ENCODE data around the gene TMEM269. TPM values are rescaled to one million over a fixed set of nuclear protein-coding genes. Genes with fewer than 3 reads are reported as not detected.
A peak's percentile ranks its signal among the peaks of the same experiment; 100 is the strongest.

The TMEM269 gene
- total RNA-seq, 1 donor, result 1.0 TPM

DNA sequence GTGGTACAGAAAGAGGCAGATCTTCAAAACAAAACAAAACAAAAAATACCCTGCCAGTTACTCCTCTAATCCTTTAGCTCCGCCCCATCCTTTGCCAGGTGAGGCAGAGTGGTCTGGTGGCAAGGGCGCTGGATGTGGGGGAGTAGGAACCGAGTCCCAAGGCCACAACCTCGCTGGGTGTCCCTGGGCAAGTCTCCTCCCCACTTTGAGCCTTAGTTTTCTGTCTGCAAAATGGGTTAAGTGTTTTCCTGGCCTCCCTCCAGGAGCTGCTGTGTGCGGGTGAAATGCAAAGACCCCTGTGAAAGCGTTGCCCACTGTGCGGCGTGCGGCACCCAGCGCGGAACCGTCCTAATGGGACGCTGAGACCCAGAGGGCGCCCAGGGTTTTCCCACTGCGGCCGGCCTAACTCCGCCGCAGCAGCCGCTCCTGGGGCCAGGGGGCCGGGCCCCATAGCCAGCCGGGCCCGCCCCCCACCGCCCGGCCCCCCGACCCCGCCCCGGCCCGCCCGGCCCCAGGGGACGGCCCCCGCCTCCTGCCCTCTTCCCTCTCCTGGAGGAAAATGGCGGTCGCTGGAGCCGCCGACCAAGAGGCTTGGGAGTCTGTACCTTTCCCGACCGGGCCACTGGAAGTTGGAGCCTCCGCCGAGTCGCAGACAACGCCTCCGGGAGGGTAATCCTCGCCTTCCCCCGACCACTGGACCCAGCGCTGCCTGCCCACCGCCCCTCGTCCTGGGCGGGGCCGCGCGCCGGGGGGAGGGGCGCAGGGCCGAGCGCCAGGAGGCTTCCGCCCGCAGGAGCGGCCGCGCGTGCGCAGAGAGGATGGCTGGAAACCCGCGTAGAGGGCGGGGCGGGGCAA, 32.0 kb downstream of the TMEM269 start, which contains the start of the genes ERMAP and SVBP:
TSS of gene ERMAP (plus strand) at position 538 of the 855 bp plus-strand sequence. CDS start 13,327 bp downstream, outside the sequence.
TSS of gene SVBP (minus strand) at position 813 of the 855 bp plus-strand sequence. CDS start 853 bp downstream, outside the sequence.
- Histone ChIP-seq H3K9me3 (ENCODE audit: low read depth, low read length) (no peaks in the 10 kb centered on the region), H3K4me3 (ENCODE audit: low read length) (peak within 1 kb of the TSS; percentile 65), H3K4me1 (ENCODE audit: insufficient read depth, low read length) (peaks cover 19% of the 10 kb centered on the region), H3K27me3 (ENCODE audit: insufficient read depth, low read length) (no peaks in the 10 kb centered on the region)

DNA sequence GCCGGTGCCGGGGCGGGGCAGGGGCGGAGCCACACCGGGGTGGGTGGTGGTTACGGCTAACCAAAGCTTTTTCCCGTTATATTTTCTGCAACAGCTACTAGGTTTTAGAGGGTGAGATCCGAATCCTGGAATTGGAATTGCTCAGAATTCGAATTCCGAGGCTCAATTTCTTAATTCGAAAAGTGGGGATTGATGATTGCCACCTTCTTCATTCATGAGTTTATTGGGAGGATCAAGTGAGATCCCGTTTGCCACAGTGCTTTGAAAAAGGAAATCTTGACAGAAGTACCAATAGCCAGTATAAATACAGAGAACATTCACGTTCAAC, 32.6 kb downstream of the TMEM269 start:
- H3K4me3 ChIP-seq (ENCODE audit: low read length), result peak overlapping the region; percentile 39
- H3K27me3 ChIP-seq (ENCODE audit: insufficient read depth, low read length), result no peaks in the 10 kb centered on the region
- H3K4me1 ChIP-seq (ENCODE audit: insufficient read depth, low read length), result peaks cover 19% of the 10 kb centered on the region
- no peaks in the 10 kb centered on the region for H3K9me3 ChIP-seq (ENCODE audit: low read depth, low read length)

DNA sequence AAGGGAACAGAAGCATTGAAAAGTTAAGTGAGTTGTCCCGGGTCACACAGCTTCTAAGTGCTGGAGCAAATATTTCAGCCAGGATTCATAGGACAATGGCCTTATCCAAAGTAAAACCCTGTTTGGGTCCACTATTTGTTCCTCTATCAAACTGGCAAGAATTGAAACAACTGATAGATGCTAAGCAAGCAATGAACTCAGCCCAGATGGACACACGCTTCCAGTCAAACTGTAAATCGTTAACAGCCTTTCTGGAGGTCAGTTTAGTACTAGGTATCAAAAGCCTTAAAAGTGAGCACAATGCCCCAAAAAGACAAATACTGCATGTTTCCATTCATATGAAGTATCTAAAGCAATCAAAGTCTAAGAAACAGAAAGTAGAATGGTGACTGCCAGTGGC, 33.2 kb downstream of the TMEM269 start:
- no peak overlapping the region for H3K4me3 ChIP-seq (ENCODE audit: low read length)
- peaks cover 19% of the 10 kb centered on the region for H3K4me1 ChIP-seq (ENCODE audit: insufficient read depth, low read length)
- no peaks in the 10 kb centered on the region for H3K9me3 ChIP-seq (ENCODE audit: low read depth, low read length)
- no peaks in the 10 kb centered on the region for H3K27me3 ChIP-seq (ENCODE audit: insufficient read depth, low read length)

DNA sequence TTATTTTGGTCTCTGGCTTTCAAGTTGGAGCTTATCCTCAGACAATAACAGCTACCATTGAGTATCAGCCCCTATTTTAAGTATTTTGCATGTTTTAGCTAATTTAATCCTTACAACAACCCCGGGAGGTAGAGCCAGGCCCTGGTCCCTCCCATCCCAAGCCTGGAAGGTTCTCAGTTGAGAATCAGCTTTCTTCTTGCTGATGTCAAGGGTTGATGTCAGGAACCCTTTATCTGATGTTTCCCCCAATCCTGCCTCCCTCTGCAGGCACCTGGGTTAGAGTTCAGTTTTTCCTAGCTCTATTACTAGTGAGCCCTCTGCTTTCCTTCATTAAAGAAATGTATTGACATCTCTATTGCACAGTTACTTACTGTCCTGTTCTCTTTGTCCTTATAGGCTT, 36.0 kb downstream of the TMEM269 start:
- H3K9me3 ChIP-seq (ENCODE audit: low read depth, low read length), result no peaks in the 10 kb centered on the region
- H3K4me1 ChIP-seq (ENCODE audit: insufficient read depth, low read length), result peaks cover 18% of the 10 kb centered on the region
- H3K4me3 ChIP-seq (ENCODE audit: low read length), result no peak overlapping the region
- H3K27me3 ChIP-seq (ENCODE audit: insufficient read depth, low read length), result no peaks in the 10 kb centered on the region

DNA sequence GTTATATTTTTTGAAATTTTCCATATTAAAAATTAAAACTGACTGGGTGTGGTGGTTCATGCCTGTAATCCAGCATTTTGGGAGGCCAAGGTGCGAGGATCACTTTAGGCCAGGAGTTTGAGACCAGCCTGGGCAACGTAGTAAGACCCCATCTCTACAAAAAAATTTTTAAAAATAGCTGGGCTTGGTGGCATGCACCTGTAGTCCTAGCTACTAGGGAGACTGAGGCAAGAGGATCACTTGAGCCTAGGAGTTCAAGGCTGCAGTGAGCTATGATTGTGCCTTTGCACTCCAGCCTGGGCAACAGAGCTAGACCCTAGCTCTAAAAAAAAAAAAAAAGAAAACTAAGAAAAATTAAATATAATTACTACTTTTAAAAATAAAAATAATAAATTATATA, 36.9 kb downstream of the TMEM269 start:
- Histone ChIP-seq H3K27me3 (ENCODE audit: insufficient read depth, low read length) (no peaks in the 10 kb centered on the region), H3K4me1 (ENCODE audit: insufficient read depth, low read length) (peaks cover 9% of the 10 kb centered on the region), H3K4me3 (ENCODE audit: low read length) (no peak overlapping the region), H3K9me3 (ENCODE audit: low read depth, low read length) (no peaks in the 10 kb centered on the region)

DNA sequence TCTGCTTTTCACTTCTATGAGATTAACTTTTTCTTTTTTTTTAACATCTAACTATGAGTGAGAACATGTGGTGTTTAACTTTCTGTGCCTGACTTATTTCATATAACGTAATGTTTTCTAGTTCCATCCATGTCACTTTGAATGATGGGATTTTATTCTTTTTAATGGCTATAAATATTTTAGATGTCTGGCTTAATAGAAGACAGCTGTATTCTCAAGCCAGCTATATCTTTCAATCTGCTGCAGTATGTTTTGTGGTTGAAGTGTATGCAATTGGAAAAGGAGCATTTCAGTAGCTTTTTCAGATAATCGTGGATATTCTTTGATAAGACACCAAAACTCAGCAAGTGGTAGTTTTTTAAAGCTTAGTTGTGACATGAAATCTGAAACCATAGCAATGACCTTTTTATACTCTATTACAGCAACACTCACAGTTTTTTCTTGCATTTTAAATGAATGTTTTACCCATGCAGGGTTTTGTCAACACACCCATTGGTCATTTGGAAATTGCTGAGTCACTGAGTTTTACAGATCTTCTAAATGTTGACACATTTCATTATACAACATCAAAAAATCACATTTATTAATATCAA, 38.1 kb downstream of the TMEM269 start:
- Histone ChIP-seq H3K9me3 (ENCODE audit: low read depth, low read length) (no peaks in the 10 kb centered on the region), H3K27me3 (ENCODE audit: insufficient read depth, low read length) (no peaks in the 10 kb centered on the region), H3K4me1 (ENCODE audit: insufficient read depth, low read length) (peaks cover 2% of the 10 kb centered on the region), H3K4me3 (ENCODE audit: low read length) (no peak overlapping the region)

DNA sequence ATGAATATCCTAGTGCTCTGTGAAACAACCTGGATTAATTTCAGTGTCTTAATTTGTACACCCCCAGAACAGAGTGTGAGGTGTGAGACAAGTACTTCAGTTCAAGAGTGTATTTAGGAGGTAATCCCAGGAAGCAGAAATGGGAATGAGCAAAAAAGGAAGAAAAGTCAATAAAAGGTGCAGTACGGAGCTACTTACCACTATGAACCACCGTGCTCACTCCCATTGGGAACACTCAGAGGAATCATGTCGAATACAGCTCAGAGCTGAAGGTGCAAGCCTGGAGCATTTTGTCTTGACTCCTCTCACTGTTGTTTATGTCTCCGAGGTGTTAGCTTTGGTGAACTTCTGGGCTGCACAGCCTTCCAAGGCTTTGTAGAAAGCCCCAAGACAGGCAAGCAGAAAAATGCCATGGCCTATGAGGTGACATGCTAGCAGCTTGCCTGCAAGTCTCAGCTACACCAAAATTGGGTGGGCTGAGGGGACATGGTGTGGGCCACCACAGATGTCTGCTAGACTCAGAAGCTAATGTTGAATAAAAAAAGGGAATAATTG, 39.8 kb downstream of the TMEM269 start:
- Histone ChIP-seq H3K9me3 (ENCODE audit: low read depth, low read length) (no peaks in the 10 kb centered on the region), H3K4me1 (ENCODE audit: insufficient read depth, low read length) (no peaks in the 10 kb centered on the region), H3K27me3 (ENCODE audit: insufficient read depth, low read length) (no peaks in the 10 kb centered on the region)

DNA sequence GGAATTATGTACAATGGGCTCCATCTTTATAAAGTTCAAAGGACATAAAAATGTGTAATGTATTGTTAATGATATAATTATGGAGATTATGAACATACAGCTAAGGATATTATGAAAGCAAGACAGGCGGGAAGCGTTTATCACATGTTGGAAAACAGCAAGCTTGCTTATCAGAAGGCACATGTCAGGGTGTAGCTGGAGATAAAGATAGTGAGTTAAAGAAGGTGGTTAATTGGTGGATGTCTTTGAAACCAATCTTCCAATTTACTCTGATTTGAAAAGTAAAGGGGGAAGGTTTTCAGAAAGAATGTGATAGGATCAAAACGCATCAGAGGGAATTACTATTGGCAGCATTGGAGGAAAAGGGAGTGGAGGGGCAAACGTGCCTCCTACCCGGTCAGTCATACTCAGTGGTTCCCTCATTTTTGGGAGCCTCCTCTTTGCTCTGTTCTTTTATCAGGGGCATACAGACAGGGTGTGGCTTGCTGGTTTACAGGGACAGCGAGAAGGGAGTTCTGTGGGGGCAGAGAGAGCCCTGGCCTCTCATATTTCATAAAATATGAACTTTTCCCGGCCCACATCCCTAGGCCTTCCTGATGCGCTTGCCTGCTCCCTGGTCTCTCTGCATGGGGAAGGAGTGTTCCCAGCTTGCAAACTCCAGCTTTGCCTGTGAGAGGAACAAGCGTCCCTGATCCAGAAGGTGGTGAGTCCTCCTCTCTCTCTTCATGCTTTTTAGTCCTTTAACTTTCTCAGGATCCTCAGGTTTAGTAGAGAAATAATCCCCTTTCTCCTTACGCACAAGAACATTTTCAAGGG, 40.5 kb downstream of the TMEM269 start:
- Histone ChIP-seq H3K4me1 (ENCODE audit: insufficient read depth, low read length) (no peaks in the 10 kb centered on the region), H3K4me3 (ENCODE audit: low read length) (no peak overlapping the region), H3K9me3 (ENCODE audit: low read depth, low read length) (no peaks in the 10 kb centered on the region), H3K27me3 (ENCODE audit: insufficient read depth, low read length) (no peaks in the 10 kb centered on the region)

More for the DNA sequence above, 39.8 kb downstream of the TMEM269 start:
- no peak overlapping the region for H3K4me3 ChIP-seq (ENCODE audit: low read length)

DNA sequence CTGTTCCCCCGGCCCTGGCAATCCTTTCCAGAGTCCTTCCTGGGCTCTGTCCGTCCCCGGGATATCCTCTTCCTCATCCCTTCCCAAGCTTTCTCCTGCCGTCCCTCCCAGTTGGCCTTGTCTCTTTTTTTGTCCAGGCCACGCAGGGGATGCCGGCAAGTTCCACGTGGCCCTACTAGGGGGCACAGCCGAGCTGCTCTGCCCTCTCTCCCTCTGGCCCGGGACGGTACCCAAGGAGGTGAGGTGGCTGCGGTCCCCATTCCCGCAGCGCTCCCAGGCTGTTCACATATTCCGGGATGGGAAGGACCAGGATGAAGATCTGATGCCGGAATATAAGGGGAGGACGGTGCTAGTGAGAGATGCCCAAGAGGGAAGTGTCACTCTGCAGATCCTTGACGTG, 45.8 kb downstream of the TMEM269 start:
- Histone ChIP-seq H3K4me3 (ENCODE audit: low read length) (no peak overlapping the region), H3K27me3 (ENCODE audit: insufficient read depth, low read length) (no peaks in the 10 kb centered on the region), H3K4me1 (ENCODE audit: insufficient read depth, low read length) (peaks cover 8% of the 10 kb centered on the region)

DNA sequence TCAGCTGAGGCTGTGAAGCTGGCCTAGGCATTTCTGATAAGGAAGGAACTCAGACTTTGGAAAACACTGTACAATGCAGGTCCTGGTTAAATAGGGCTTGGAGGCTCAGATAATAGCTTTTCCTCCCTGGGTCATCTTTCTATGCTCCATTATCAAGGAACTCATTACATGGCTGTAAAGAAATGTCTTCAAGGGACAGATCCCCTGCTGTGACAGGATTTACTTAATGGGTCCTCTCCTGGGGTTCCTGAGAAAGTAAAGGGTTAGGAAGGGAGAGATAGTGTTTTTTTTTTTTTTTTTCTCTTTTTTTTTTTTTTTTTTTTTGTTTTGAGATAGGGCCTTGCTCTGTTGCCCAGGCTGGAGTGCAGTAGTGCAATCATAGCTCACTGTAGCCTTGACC, 46.5 kb downstream of the TMEM269 start:
- Histone ChIP-seq H3K27me3 (ENCODE audit: insufficient read depth, low read length) (no peaks in the 10 kb centered on the region), H3K4me3 (ENCODE audit: low read length) (no peak overlapping the region)

More for the DNA sequence above, 45.8 kb downstream of the TMEM269 start:
- no peaks in the 10 kb centered on the region for H3K9me3 ChIP-seq (ENCODE audit: low read depth, low read length)

DNA sequence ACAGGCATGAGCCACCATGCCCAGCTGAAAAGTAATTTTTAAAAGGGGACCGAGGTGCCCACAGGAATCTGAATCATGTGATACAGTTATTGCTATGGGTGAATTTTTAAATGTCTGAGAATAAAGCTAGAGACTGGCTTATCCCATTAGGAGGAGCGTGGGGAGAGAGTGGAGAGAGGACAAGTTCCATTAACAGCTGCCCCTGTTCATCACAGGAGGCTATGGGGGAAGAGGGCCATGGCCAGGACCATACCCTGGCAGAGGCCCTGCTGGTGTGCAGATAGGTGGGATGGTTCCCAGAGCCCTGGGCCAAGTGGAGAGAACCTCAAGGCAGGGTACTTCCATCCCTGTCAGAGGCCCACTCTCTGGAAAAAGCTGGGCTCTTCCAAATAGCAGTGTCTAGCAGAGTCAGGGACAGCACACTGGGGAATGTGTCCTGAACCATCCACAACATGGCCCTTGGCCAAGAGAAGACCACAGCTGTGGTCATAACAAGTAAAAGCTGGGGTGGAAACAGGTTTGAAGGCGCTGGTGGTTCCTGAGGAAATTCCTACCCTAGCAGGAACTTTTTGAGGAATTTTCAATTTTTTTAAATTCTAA, 48.0 kb downstream of the TMEM269 start:
- no peaks in the 10 kb centered on the region for H3K9me3 ChIP-seq (ENCODE audit: low read depth, low read length)
- H3K4me1 ChIP-seq (ENCODE audit: insufficient read depth, low read length), result peaks cover 10% of the 10 kb centered on the region
- H3K27me3 ChIP-seq (ENCODE audit: insufficient read depth, low read length), result no peaks in the 10 kb centered on the region
- H3K4me3 ChIP-seq (ENCODE audit: low read length), result no peak overlapping the region

More for the DNA sequence above, 46.5 kb downstream of the TMEM269 start:
- H3K4me1 ChIP-seq (ENCODE audit: insufficient read depth, low read length), result peaks cover 8% of the 10 kb centered on the region
- H3K9me3 ChIP-seq (ENCODE audit: low read depth, low read length), result no peaks in the 10 kb centered on the region

DNA sequence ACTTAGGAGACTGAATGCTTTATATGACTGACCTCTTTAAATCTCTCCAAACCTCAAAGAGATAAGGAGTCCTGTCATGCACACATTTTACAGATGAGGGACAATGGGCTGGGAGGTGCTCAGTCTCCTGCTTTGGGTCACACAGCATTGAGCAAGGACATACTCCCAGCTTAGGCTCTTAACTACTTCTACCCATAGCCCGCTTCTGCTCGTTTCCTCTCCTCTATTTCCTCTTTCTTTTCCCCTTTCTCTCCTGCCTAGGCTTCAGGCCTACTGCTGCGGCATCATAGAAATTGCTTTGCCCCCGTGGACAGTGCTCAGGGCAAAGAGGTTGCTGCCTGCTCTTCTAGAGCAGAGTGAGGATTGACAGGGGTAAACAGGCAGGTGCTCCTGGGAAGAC, 49.2 kb downstream of the TMEM269 start:
- Histone ChIP-seq H3K27me3 (ENCODE audit: insufficient read depth, low read length) (no peaks in the 10 kb centered on the region), H3K9me3 (ENCODE audit: low read depth, low read length) (no peaks in the 10 kb centered on the region), H3K4me3 (ENCODE audit: low read length) (no peak overlapping the region), H3K4me1 (ENCODE audit: insufficient read depth, low read length) (peaks cover 22% of the 10 kb centered on the region)

DNA sequence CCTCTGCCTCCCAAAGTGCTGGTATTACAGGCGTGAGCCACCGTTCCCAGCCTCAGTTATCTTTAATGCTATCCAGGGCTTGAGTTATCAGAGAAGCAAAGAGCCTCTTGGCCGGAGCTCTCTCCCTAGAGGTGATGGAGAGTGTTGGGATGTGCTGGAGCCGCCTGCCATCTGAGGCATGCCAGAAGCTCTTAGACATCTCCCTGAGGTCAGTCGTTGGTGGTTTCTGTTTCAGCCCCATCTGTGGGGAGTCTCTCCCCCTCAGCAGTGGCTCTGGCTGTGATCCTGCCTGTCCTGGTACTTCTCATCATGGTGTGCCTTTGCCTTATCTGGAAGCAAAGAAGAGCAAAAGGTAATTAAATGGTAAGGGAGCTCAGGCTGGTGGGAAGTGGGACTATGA, 50.0 kb downstream of the TMEM269 start:
- no peaks in the 10 kb centered on the region for H3K27me3 ChIP-seq (ENCODE audit: insufficient read depth, low read length)
- peaks cover 22% of the 10 kb centered on the region for H3K4me1 ChIP-seq (ENCODE audit: insufficient read depth, low read length)
- H3K4me3 ChIP-seq (ENCODE audit: low read length), result no peak overlapping the region
- H3K9me3 ChIP-seq (ENCODE audit: low read depth, low read length), result no peaks in the 10 kb centered on the region

DNA sequence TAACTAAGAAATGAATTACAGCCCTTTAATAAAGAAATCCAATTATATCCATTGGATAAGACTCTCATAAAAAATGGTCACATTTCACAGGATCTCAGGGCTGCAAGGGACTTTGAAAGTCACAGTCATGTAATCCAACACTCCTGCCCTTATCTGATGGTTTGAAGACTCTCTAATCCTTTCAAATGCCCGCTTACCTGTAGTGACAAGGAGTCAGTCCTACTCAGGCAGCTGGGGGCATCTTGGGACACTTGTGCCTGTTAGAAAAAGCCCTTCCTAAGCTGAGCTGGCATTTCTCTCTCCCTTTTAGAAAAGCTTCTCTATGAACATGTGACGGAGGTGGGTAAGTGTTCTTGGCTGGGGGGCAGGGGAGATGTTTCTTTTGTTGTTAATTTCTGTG, 50.6 kb downstream of the TMEM269 start:
- Histone ChIP-seq H3K4me1 (ENCODE audit: insufficient read depth, low read length) (peaks cover 22% of the 10 kb centered on the region), H3K27me3 (ENCODE audit: insufficient read depth, low read length) (no peaks in the 10 kb centered on the region), H3K9me3 (ENCODE audit: low read depth, low read length) (no peaks in the 10 kb centered on the region), H3K4me3 (ENCODE audit: low read length) (no peak overlapping the region)
